ENCODE data around the gene PDCD4. TPM values are rescaled to one million over a fixed set of nuclear protein-coding genes. Genes with fewer than 3 reads are reported as not detected.

PDCD4 gene
- total RNA-seq, 2 experiments from 2014 or later = 125 TPM

- Mint-ChIP-seq H3K27me3 (no peaks in the 10 kb centered on the region), H3K4me1 (peaks cover 46% of the 10 kb centered on the region), H3K9me3 (no peaks in the 10 kb centered on the region), H3K27ac (no peak overlapping the region), H3K4me3 (no peak overlapping the region), H3K36me3 (peaks cover 3% of the 10 kb centered on the region)
- no peak for DNase-seq
Measured at GRCh38 chr10:110836706-110837105, 35.0 kb upstream of the PDCD4 start.

- peaks cover 3% of the 10 kb centered on the region for H3K36me3 Mint-ChIP-seq
- H3K4me3 Mint-ChIP-seq = no peak overlapping the region
- peaks cover 55% of the 10 kb centered on the region for H3K4me1 Mint-ChIP-seq
- no peaks in the 10 kb centered on the region for H3K9me3 Mint-ChIP-seq
- no peak for DNase-seq
- H3K27me3 Mint-ChIP-seq = no peaks in the 10 kb centered on the region
- peak overlapping the region; percentile 2 for H3K27ac Mint-ChIP-seq
Measured at GRCh38 chr10:110837418-110838171, 34.1 kb upstream of the PDCD4 start.

DNA sequence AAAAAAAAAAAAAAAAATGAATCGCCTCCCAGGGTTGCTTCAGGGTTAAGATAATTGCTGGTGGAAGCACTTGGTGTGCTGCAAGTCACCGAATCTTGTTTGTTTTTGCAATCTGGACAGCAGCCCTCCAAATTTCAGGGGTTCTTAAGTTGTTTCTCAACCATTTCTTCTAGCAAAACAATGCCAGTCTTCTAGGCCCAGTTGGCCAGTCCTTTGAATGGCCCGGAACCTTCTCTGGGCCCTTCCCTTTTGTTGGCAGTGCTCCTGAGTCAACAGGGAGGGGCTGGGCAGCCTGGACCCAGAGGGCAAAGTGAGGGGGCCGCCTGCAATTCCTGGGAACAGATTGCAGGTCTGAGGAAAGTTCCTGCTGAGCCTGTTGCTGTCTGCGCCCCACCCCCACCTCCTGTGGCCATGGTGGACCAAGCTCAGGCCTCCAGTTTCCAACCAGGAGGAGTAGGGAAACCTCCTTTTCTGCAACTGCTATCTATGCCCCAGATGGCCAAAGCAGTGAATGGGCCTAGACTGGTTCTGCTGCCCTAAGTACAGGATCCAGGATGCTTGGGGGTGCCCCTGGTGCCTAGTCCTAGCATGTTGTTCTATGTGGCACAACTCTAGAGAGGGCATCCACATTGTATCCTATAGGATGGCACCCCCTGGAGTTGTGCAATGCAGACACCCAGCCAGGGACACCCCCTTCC, 31.4 kb upstream of the PDCD4 start:
- no peak overlapping the region for H3K4me3 Mint-ChIP-seq
- no peak overlapping the region for H3K27ac Mint-ChIP-seq
- DNase-seq = no peak
- H3K9me3 Mint-ChIP-seq = no peaks in the 10 kb centered on the region
- H3K27me3 Mint-ChIP-seq = no peaks in the 10 kb centered on the region
- H3K4me1 Mint-ChIP-seq = peaks cover 64% of the 10 kb centered on the region
- H3K36me3 Mint-ChIP-seq = no peaks in the 10 kb centered on the region

DNA sequence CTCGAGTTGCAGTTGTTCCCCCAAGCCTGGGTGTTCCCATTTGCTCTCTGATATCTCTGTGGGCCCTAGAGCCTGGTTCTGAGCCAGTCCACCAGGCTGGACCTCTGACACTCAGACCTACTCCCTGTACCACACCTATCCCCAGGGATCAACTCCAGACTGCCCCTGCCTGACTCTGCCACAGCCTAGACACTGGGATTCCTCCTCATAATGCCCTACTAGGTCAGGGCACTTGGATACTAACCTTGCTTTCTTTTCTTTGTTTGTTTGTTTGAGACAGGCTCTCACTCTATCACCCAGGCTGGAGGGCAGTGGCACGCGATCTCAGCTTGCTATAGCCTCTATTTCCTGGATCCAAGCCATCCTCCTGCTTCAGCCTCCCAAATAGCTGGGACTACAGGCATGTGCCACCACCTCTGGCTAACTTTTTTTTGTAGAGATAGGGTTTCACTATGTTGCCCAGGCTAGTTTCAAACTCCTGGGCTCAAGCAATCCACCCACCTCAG, 30.8 kb upstream of the PDCD4 start:
- Mint-ChIP-seq H3K4me1 (peaks cover 58% of the 10 kb centered on the region), H3K36me3 (no peaks in the 10 kb centered on the region), H3K27me3 (no peaks in the 10 kb centered on the region), H3K4me3 (no peak overlapping the region), H3K9me3 (no peaks in the 10 kb centered on the region), H3K27ac (peak overlapping the region; percentile 63)
- no peak for DNase-seq

- peak; percentile 63 for DNase-seq
- Mint-ChIP-seq H3K9me3 (no peaks in the 10 kb centered on the region), H3K27ac (peak overlapping the region; percentile 85), H3K27me3 (no peaks in the 10 kb centered on the region), H3K4me3 (peak overlapping the region; percentile 52), H3K36me3 (no peaks in the 10 kb centered on the region), H3K4me1 (peaks cover 51% of the 10 kb centered on the region)
Measured at GRCh38 chr10:110841767-110842267, 29.9 kb upstream of the PDCD4 start.

DNA sequence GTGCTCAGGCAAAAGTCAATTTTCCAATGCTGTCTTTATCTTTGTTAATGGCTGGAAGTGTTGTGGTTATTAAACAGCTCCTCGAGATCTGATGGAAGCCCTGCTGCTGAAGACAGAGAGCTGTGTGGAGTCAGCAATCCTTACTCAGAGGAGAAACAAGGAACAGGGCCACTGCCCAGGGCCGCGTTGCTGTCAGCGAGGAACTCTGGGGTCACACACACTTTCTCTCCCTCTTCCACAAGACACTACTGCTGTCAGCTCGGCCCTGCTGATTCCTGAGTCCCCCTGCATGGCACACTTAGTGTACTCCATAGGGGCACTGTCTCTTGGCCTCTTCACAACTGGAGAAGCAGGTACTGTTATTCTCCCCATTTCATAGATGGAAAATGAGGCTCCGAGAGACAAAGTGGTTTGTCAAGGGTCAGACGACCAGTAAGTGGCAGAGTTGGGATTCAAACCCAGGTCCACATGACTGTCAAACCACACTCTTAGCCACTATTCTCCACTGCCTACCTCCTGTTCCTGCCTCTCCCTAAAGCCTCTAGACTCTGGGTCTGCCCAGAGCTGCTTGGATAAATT, 29.3 kb upstream of the PDCD4 start:
- peak overlapping the region; percentile 52 for H3K4me3 Mint-ChIP-seq
- peaks cover 49% of the 10 kb centered on the region for H3K4me1 Mint-ChIP-seq
- H3K27ac Mint-ChIP-seq = peak overlapping the region; percentile 85

DNA sequence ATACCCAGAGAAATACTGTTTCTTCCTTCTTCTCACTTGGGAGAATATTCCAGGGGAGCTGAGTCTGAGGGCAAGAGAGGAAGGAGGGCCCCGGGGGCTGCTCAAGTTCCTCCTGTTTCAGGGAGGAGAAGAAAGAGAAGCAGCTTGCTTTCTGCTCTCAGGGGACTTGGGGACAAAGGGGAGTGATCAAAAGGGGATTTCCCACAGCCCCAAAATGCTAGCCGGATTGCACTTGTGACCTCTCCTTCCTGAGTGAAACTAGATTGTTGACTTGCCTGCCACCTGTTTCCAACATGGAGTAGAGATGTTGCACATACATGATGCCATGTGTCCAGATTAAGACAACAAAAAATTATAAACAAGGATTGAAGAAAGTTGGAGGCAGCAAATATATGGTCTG, 28.7 kb upstream of the PDCD4 start:
- Mint-ChIP-seq H3K9me3 (no peaks in the 10 kb centered on the region), H3K4me3 (peak overlapping the region; percentile 52), H3K27me3 (no peaks in the 10 kb centered on the region), H3K4me1 (peaks cover 47% of the 10 kb centered on the region), H3K36me3 (no peaks in the 10 kb centered on the region), H3K27ac (peak overlapping the region; percentile 85)
- peak; percentile 63 for DNase-seq

More for the DNA sequence above, 29.3 kb upstream of the PDCD4 start:
- Mint-ChIP-seq H3K27me3 (no peaks in the 10 kb centered on the region), H3K9me3 (no peaks in the 10 kb centered on the region), H3K36me3 (no peaks in the 10 kb centered on the region)
- no peak for DNase-seq

DNA sequence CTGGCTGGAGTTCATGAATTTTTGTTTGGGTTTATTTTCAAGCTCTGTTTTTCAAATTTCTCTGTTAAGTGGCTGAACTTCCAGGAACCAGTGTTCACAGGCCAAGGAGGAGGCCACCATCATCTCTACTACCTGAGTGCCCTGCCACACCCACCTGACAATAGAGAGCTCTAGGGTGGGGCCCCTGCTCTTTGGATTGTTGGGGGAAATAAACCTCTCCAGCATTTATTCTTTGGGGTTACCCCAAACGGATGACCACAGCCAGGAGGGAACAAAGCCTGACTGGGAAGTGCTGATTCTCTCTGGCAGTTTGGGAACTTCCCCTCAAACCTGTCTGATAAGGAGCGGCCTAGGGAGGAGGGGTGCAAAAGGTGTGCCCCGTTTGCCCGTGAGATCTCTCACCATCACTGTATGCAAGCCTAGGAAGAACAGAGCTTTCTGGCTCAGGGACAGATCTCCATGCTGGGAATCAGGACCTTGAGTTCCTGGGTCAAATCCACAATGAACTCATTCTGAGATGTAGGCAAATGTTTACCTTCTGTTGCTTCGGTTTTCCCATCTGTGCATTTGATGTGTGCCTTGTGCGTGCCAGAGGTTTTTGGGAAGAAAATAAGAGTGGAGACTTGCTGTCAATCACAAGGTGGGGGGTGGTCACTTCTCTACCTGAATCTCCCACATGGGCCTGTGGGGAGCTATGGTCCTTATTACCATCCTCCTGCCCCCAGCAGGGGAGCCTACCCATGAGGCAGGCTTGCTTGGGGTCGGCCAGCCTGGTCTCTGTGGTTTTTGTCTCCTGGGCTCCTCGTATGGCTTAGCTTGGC, 27.7 kb upstream of the PDCD4 start:
- DNase-seq = no peak
- no peaks in the 10 kb centered on the region for H3K27me3 Mint-ChIP-seq
- peak overlapping the region; percentile 85 for H3K27ac Mint-ChIP-seq
- H3K36me3 Mint-ChIP-seq = no peaks in the 10 kb centered on the region
- H3K9me3 Mint-ChIP-seq = no peaks in the 10 kb centered on the region
- no peak overlapping the region for H3K4me3 Mint-ChIP-seq
- H3K4me1 Mint-ChIP-seq = peaks cover 48% of the 10 kb centered on the region

DNA sequence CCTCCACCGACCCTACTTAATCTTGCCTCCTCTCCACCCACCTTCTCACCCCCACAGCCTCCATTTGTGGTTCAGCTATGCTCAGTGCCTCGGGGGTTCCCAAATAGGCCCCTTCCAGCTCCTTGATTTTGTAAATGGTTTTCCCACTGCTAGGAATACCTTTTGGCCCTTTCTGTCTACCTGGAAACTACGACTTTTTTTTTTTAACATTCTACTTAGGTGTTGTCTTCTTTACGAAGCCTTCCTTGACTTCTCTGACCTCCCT, 27.2 kb upstream of the PDCD4 start:
- no peak for DNase-seq
- H3K27ac Mint-ChIP-seq = peak overlapping the region; percentile 39
- H3K36me3 Mint-ChIP-seq = no peaks in the 10 kb centered on the region
- no peaks in the 10 kb centered on the region for H3K9me3 Mint-ChIP-seq
- H3K27me3 Mint-ChIP-seq = no peaks in the 10 kb centered on the region
- H3K4me3 Mint-ChIP-seq = no peak overlapping the region
- H3K4me1 Mint-ChIP-seq = peaks cover 51% of the 10 kb centered on the region

GRCh38 chr10:110845192-110845755, 26.5 kb upstream of the PDCD4 start:
- peaks cover 58% of the 10 kb centered on the region for H3K4me1 Mint-ChIP-seq
- no peak overlapping the region for H3K4me3 Mint-ChIP-seq
- peaks cover 3% of the 10 kb centered on the region for H3K9me3 Mint-ChIP-seq
- no peak for DNase-seq
- H3K36me3 Mint-ChIP-seq = peaks cover 2% of the 10 kb centered on the region
- no peaks in the 10 kb centered on the region for H3K27me3 Mint-ChIP-seq
- H3K27ac Mint-ChIP-seq = no peak overlapping the region

GRCh38 chr10:110845756-110846620, 25.7 kb upstream of the PDCD4 start:
- Mint-ChIP-seq H3K4me3 (no peak overlapping the region), H3K9me3 (peaks cover 3% of the 10 kb centered on the region), H3K4me1 (peaks cover 65% of the 10 kb centered on the region)

GRCh38 chr10:110847374-110847773, 24.4 kb upstream of the PDCD4 start:
- Mint-ChIP-seq H3K27me3 (no peaks in the 10 kb centered on the region), H3K36me3 (peaks cover 2% of the 10 kb centered on the region), H3K27ac (no peak overlapping the region), H3K4me3 (no peak overlapping the region), H3K9me3 (peaks cover 3% of the 10 kb centered on the region), H3K4me1 (peaks cover 62% of the 10 kb centered on the region)
- no peak for DNase-seq

More at GRCh38 chr10:110845756-110846620, 25.7 kb upstream of the PDCD4 start:
- Mint-ChIP-seq H3K36me3 (peaks cover 2% of the 10 kb centered on the region), H3K27me3 (no peaks in the 10 kb centered on the region), H3K27ac (no peak overlapping the region)
- no peak for DNase-seq

DNA sequence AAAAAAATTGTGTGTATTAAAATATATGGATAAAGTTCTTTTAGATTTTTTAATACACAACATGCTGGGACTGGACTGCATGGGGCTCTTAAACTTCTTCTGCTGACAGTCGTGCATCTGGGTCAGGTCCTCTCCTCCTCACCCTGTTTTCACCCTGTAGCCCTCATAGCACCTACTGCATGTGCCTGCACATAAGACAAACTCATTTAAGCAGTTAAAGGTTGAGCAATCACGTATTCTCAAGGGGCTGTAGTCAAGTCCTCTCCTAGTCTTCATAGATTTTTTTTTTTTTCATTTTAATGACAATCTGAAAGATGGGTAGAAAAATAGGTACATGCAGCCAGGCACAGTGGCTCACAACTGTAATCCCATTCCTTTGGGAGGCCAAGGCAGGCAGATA, 23.6 kb upstream of the PDCD4 start:
- peaks cover 2% of the 10 kb centered on the region for H3K36me3 Mint-ChIP-seq
- no peak overlapping the region for H3K27ac Mint-ChIP-seq
- no peak overlapping the region for H3K4me3 Mint-ChIP-seq
- DNase-seq = no peak
- no peaks in the 10 kb centered on the region for H3K27me3 Mint-ChIP-seq
- H3K4me1 Mint-ChIP-seq = peaks cover 62% of the 10 kb centered on the region
- H3K9me3 Mint-ChIP-seq = peaks cover 3% of the 10 kb centered on the region

- no peak for DNase-seq
- no peak overlapping the region for H3K4me3 Mint-ChIP-seq
- H3K27ac Mint-ChIP-seq = peak overlapping the region; percentile 16
- no peaks in the 10 kb centered on the region for H3K27me3 Mint-ChIP-seq
- peaks cover 7% of the 10 kb centered on the region for H3K9me3 Mint-ChIP-seq
- peaks cover 60% of the 10 kb centered on the region for H3K4me1 Mint-ChIP-seq
- peaks cover 5% of the 10 kb centered on the region for H3K36me3 Mint-ChIP-seq
Measured at GRCh38 chr10:110850099-110850498, 21.6 kb upstream of the PDCD4 start.

Data from activated naive CD8-positive, alpha-beta T cell treated with anti-CD3 and anti-CD28 coated beads for 36 hours (primary cell).